Stimulated activated effector memory CD8-positive, alpha-beta T cell treated with anti-CD3 and anti-CD28 coated beads, Interleukin-12 subunit alpha, Interleukin-12 subunit beta, amount 100 ng/mL, for 72 hours (primary cell): ENCODE data around the gene STAC.
"Not testable (repeated sequence)": the region's sequence is repeated elsewhere in the genome, so short reads cannot be mapped to it uniquely, and the experiment has no call there.

ENCODE experiments used
- ATAC-seq: fragments of 150-1000 bp; cut with Tn5 transposase; 2 replicates; pipeline ENCODE4 v1.10.0; 2021
- DNase-seq, 2 donors: peaks; one replicate each; pipeline ENCODE4 v3.0.0; 2021 to 2022; ENCODE audit warnings: low spot score in 2 of 2
- H3K27ac Mint-ChIP-seq: one replicate; pipeline ENCODE4 v1.8.0; 2022; ENCODE audit warnings: mild to moderate bottlenecking, mixed read lengths
- H3K36me3 Mint-ChIP-seq: one replicate; pipeline ENCODE4 v1.8.0; 2022; ENCODE audit warnings: mild to moderate bottlenecking, mixed read lengths
- H3K4me1 Mint-ChIP-seq: one replicate; pipeline ENCODE4 v1.8.0; 2022; ENCODE audit warnings: mixed read lengths
- H3K4me3 Mint-ChIP-seq: one replicate; pipeline ENCODE4 v1.8.0; 2022; ENCODE audit warnings: mild to moderate bottlenecking, mixed read lengths
- H3K9me3 Mint-ChIP-seq: one replicate; pipeline ENCODE4 v1.8.0; 2022; ENCODE audit warnings: mixed read lengths

STAC gene

GRCh38 chr3:36444909-36445308 is 64.6 kb downstream of the STAC start:
- DNase-seq (no peak), ATAC-seq (no peak)
- Mint-ChIP-seq H3K4me1 (no peaks in the 10 kb centered on the region), H3K27ac (no peak overlapping the region), H3K36me3 (no peaks in the 10 kb centered on the region), H3K4me3 (no peak overlapping the region), H3K9me3 (peaks cover 6% of the 10 kb centered on the region)

GRCh38 chr3:36446276-36446675 is 66.0 kb downstream of the STAC start:
- Mint-ChIP-seq H3K9me3 (peaks cover 4% of the 10 kb centered on the region), H3K27ac (no peak overlapping the region), H3K4me1 (no peaks in the 10 kb centered on the region), H3K36me3 (no peaks in the 10 kb centered on the region), H3K4me3 (no peak overlapping the region)
- DNase-seq, result no peak
- no peak for ATAC-seq

- Mint-ChIP-seq H3K27ac (no peak overlapping the region), H3K9me3 (peaks cover 3% of the 10 kb centered on the region), H3K36me3 (no peaks in the 10 kb centered on the region), H3K4me3 (no peak overlapping the region), H3K4me1 (no peaks in the 10 kb centered on the region)
- no peak for DNase-seq
- no peak for ATAC-seq
Measured at GRCh38 chr3:36447061-36447460, 66.8 kb downstream of the STAC start.

DNA sequence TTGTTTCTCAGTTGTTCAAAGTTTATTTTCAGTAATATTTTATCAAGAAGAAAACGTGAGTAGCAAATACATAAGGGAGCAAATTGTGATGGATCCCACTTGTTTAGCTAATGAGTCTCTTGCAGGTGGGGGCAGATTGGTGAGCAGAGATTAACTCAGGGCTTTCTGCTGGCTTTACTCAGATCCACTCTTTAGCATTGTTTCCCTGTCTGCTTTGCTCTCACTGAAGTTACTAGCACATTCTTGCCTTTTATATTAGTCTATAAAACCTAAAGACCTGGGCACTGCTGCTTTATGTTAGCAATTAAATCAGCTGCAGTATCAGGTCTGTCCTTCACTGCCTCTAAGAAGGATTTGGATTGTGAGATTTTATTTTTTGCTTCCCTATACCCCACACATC is 71.5 kb downstream of the STAC start:
- Mint-ChIP-seq H3K4me3 (no peak overlapping the region), H3K9me3 (no peaks in the 10 kb centered on the region), H3K27ac (no peak overlapping the region), H3K36me3 (no peaks in the 10 kb centered on the region), H3K4me1 (no peaks in the 10 kb centered on the region)
- DNase-seq (no peak), ATAC-seq (no peak)

DNA sequence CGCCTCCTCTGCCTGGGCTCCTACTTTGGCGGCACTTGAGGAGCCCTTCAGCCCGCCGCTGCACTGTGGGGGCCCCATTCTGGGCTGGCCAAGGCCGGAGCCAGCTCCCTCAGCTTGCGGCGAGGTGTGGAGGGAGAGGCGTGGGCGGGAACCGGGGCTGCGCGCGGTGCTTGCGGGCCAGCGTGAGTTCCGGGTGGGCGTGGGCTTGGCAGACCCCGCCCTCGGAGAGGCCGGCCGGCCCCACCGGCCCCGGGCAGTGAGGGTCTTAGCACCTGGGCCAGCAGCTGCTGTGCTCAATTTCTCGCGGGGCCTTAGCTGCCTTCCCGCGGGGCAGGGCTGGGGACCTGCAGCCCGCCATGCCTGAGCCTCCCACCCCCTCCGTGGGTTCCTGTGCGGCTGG is 72.9 kb downstream of the STAC start:
- H3K27ac Mint-ChIP-seq, DNase-seq, H3K4me1 Mint-ChIP-seq, ATAC-seq, H3K9me3 Mint-ChIP-seq, H3K4me3 Mint-ChIP-seq, H3K36me3 Mint-ChIP-seq: not testable (repeated sequence)

GRCh38 chr3:36453896-36454295 is 73.6 kb downstream of the STAC start:
- H3K27ac Mint-ChIP-seq, H3K9me3 Mint-ChIP-seq, ATAC-seq, H3K4me1 Mint-ChIP-seq, H3K4me3 Mint-ChIP-seq, H3K36me3 Mint-ChIP-seq, DNase-seq: not testable (repeated sequence)

GRCh38 chr3:36455406-36455805 is 75.1 kb downstream of the STAC start:
- Mint-ChIP-seq H3K27ac (no peak overlapping the region), H3K36me3 (no peaks in the 10 kb centered on the region), H3K9me3 (peaks cover 2% of the 10 kb centered on the region), H3K4me3 (no peak overlapping the region), H3K4me1 (no peaks in the 10 kb centered on the region)
- DNase-seq (no peak), ATAC-seq (no peak)

DNA sequence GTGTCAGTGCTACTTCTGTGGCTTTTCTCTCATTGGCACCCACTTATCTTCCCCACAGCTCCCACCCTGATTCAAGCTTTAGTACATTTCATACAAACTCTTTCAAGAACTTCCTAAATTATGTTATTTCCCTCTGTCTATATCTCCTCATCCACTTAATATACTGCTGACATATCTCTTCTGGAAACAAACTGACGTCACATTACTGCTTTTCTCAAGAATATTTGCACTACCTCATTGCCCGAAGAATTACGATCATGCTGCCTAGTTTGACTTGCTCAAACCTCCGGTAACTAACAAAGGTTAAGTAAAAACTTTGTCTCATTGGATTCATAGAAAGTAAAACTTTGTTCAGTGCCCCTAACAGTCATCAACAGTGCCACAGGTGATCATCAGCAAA is 76.5 kb downstream of the STAC start:
- no peak for ATAC-seq

GRCh38 chr3:36457667-36458066 is 77.4 kb downstream of the STAC start:
- ATAC-seq, result no peak
- no peaks in the 10 kb centered on the region for H3K4me1 Mint-ChIP-seq
- H3K36me3 Mint-ChIP-seq, result no peaks in the 10 kb centered on the region
- no peak overlapping the region for H3K4me3 Mint-ChIP-seq
- H3K27ac Mint-ChIP-seq, result no peak overlapping the region
- peaks cover 2% of the 10 kb centered on the region for H3K9me3 Mint-ChIP-seq
- no peak for DNase-seq

More for the DNA sequence above, 76.5 kb downstream of the STAC start:
- Mint-ChIP-seq H3K36me3 (no peaks in the 10 kb centered on the region), H3K9me3 (peaks cover 2% of the 10 kb centered on the region), H3K27ac (no peak overlapping the region), H3K4me3 (no peak overlapping the region), H3K4me1 (no peaks in the 10 kb centered on the region)
- DNase-seq, result no peak

DNA sequence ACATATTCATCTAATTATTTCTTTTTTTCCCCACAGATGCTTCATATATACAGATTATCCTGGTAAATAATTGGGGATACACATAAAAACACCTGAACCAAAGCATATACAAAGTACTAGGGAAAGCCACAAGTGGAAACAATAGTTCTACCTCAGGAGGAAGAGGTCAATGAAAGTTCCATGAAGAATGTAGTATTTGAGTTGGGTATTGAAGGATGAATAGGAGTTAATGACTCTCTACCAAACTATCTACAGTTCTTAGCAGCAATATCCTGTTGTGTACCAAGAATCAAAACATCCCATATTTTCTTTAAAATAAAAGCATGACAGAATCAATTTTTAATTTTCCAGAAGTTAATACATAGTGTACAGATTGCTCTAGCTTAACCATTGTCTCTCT is 78.9 kb downstream of the STAC start:
- Mint-ChIP-seq H3K36me3 (no peaks in the 10 kb centered on the region), H3K4me3 (no peak overlapping the region), H3K27ac (no peak overlapping the region), H3K4me1 (no peaks in the 10 kb centered on the region), H3K9me3 (peaks cover 2% of the 10 kb centered on the region)
- no peak for ATAC-seq
- no peak for DNase-seq

DNA sequence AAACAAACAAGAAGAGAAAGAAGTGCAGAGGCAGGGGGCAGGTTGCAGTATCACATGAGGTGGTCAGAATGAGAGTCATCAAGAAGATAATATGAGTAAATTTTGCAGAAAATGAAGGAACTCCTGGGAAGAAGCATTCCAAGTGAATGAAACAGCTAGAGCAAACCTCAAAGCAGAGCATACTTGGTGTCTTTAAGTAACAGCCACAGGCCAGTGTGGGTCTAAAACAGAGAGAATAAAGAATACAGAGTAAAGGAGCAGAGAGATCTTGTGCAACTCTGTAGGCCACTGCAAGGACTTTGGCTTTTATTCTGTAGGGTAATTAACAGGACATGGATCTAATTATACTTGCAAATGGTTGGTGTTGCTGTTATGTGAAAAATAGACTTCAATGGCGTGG is 81.3 kb downstream of the STAC start:
- Mint-ChIP-seq H3K36me3 (no peaks in the 10 kb centered on the region), H3K4me1 (no peaks in the 10 kb centered on the region), H3K4me3 (no peak overlapping the region), H3K27ac (no peak overlapping the region), H3K9me3 (peaks cover 6% of the 10 kb centered on the region)
- no peak for ATAC-seq
- DNase-seq, result no peak

GRCh38 chr3:36472045-36472444 is 91.7 kb downstream of the STAC start:
- not testable (repeated sequence) for DNase-seq, H3K27ac Mint-ChIP-seq, H3K9me3 Mint-ChIP-seq, H3K4me3 Mint-ChIP-seq, H3K36me3 Mint-ChIP-seq, ATAC-seq, H3K4me1 Mint-ChIP-seq

DNA sequence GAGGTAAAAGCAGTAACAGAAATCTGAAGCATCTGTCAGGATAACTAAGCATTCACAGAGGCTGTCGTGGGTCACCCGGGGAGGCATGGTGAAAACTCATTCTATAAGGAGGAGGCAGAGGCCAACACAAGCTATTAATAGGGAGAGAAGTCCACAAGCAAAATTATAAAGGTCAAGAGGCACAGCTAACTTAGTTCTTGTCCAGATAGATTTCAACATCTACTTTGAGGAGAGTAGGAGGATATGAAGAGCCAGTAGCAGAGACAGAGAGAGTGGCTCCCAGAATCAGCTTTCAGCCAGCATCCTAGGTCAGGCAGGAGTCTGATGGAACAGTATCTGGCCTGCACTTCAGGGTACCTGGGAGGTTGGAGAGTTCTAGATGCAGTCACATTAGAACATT is 95.3 kb downstream of the STAC start:
- ATAC-seq, result peak; percentile 13
- Mint-ChIP-seq H3K9me3 (peaks cover 7% of the 10 kb centered on the region), H3K4me3 (no peak overlapping the region), H3K27ac (no peak overlapping the region), H3K36me3 (no peaks in the 10 kb centered on the region), H3K4me1 (no peaks in the 10 kb centered on the region)
- no peak for DNase-seq

- DNase-seq, result no peak
- ATAC-seq, result peak; percentile 16
Measured at GRCh38 chr3:36476286-36476942, 96.1 kb downstream of the STAC start.

GRCh38 chr3:36477655-36478054 is 97.4 kb downstream of the STAC start:
- H3K36me3 Mint-ChIP-seq, result no peaks in the 10 kb centered on the region
- H3K4me3 Mint-ChIP-seq, result no peak overlapping the region

More at GRCh38 chr3:36476286-36476942, 96.1 kb downstream of the STAC start:
- H3K36me3 Mint-ChIP-seq, result no peaks in the 10 kb centered on the region
- no peak overlapping the region for H3K27ac Mint-ChIP-seq
- no peaks in the 10 kb centered on the region for H3K4me1 Mint-ChIP-seq
- H3K9me3 Mint-ChIP-seq, result peaks cover 7% of the 10 kb centered on the region
- no peak overlapping the region for H3K4me3 Mint-ChIP-seq

DNA sequence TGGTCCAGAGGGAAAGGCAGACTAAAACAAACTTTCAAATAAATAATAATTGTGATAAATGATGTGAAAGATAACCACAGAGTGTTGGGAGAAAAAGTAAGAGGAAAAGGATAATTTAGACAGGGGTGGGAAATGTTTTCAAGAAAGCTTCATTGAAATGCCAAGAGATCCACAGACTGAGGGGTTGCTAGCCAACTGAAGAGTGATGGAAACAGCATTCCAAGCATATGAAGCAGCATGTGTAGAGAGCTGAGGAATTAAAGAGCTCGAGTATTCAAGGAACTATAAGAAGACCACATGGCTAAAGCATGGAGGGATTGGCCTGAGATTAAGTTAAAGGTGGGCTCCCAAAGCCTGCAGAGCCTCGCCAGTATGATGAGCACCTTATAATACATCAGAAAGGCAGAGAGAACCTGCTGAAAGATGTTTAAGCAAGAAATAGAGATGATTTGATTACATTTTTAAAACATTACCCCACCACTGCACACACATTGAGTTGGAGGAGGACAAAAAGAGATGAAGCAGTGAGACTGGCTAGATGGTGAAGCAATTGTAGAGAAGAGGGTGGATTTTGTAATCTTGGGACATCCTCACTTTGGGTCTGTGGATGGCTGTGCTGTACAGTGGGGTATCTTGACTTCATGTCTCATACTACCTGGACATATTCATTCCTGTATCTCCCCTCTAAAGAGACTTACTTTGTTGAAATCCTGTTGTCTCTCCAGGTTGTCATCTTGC is 100.8 kb downstream of the STAC start:
- peaks cover 10% of the 10 kb centered on the region for H3K9me3 Mint-ChIP-seq
- H3K27ac Mint-ChIP-seq, result no peak overlapping the region
- H3K4me1 Mint-ChIP-seq, result no peaks in the 10 kb centered on the region
- ATAC-seq, result no peak
- DNase-seq, result no peak
- H3K36me3 Mint-ChIP-seq, result no peaks in the 10 kb centered on the region
- H3K4me3 Mint-ChIP-seq, result no peak overlapping the region

More at GRCh38 chr3:36477655-36478054, 97.4 kb downstream of the STAC start:
- H3K27ac Mint-ChIP-seq, result no peak overlapping the region
- no peak for DNase-seq
- peaks cover 10% of the 10 kb centered on the region for H3K9me3 Mint-ChIP-seq
- no peak for ATAC-seq
- H3K4me1 Mint-ChIP-seq, result no peaks in the 10 kb centered on the region
